ENCODE results near the gene MUC22.
A peak's percentile ranks its signal among the peaks of the same experiment; 100 is the strongest.
"Not testable (repeated sequence)": the region's sequence is repeated elsewhere in the genome, so short reads cannot be mapped to it uniquely, and the experiment has no call there.

MUC22 gene

DNA sequence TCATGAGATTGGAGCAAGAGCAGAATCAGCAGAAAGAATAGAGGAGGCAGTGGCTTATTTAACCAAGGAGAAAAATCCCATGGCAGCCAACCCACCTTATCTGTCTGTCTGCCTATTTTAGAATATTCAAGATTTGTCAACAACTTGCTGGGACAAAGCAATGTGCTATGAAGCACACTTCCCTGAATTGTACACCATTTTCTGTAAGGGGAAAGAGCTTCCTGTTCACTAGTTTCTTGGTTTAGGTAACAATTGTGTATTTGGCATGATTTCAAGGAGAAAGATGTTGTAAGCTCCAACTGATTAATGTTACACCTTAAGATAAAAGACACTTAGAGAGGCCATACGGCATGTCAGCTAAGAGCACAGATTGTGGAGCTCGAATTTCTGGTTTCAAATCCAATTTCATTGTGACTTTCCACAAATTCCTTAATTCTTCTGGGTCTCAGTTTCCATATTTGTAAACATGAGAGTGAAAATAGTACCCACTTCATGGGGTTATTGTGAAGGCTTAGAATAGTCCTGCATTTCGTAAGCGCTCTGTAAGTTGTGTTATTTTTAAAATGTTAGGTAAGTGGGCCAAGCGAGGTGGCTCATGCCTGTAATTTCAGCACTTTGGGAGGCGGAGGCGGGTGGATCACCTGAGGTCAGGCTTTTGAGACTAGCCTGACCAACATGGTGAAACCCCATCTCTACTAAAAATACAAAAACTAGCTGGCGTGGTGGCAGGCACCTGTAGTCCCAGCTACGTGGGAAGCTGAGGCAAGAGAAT, 4.8 kb upstream of the MUC22 start:
- TF ChIP-seq, protein P1, sequence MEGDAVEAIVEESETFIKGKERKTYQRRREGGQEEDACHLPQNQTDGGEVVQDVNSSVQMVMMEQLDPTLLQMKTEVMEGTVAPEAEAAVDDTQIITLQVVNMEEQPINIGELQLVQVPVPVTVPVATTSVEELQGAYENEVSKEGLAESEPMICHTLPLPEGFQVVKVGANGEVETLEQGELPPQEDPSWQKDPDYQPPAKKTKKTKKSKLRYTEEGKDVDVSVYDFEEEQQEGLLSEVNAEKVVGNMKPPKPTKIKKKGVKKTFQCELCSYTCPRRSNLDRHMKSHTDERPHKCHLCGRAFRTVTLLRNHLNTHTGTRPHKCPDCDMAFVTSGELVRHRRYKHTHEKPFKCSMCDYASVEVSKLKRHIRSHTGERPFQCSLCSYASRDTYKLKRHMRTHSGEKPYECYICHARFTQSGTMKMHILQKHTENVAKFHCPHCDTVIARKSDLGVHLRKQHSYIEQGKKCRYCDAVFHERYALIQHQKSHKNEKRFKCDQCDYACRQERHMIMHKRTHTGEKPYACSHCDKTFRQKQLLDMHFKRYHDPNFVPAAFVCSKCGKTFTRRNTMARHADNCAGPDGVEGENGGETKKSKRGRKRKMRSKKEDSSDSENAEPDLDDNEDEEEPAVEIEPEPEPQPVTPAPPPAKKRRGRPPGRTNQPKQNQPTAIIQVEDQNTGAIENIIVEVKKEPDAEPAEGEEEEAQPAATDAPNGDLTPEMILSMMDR (IDR thresholded peaks at IDR 0.05; ENCODE audit: insufficient read depth, low read depth, low read length, missing control alignments), result no peak
- DNase-seq (ENCODE audit: low read depth), result peak; percentile 37

DNA sequence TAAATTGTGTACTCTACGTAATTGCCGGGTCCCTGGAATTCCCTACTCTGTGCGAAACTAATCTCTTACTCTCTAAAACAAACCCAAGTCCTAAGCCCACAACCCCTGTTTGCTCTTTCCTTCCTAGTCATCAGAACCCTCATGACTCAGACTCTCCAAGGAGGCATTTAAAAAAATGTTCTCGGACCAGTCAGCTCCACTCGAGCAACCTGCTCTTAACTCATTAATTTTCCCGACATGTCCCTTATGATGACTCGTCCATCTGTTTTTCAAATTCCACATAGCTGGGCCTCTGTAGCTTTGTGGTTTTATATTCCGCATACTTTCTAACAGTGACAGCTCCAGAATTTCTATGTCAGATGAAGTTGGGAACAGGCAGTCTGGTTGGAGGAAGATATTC, 2.6 kb upstream of the MUC22 start:
- H3K4me3 ChIP-seq (ENCODE audit: low read depth, low read length), result no peak overlapping the region
- DNase-seq (ENCODE audit: low read depth), result peak; percentile 18
- TF ChIP-seq, protein P1 (IDR thresholded peaks at IDR 0.05; ENCODE audit: insufficient read depth, low read depth, low read length, missing control alignments), result no peak

More for the DNA sequence above, 4.8 kb upstream of the MUC22 start:
- no peak overlapping the region for H3K4me3 ChIP-seq (ENCODE audit: low read depth, low read length)

DNA sequence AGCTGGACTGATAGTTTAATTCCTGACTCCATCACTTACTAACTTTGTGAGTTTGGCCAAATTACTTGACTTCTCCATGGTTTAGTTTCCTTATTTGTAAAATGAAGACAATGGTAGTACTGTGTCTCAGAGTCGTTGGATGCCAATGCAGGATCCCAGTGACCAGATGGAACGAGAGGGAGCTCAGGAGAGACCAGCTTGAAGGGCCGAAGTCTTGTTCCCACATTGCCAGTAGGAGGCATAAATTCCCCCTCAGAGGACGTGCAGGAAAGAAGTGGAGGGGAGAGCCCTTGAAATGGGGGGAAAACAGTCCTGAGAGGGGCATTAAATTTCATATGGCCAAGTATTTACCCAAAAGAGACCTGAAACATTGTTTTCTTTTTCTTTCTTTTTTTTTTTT, 2.1 kb upstream of the MUC22 start:
- no peak overlapping the region for H3K4me3 ChIP-seq (ENCODE audit: low read depth, low read length)
- TF ChIP-seq, protein P1 (IDR thresholded peaks at IDR 0.05; ENCODE audit: insufficient read depth, low read depth, low read length, missing control alignments), result no peak

DNA sequence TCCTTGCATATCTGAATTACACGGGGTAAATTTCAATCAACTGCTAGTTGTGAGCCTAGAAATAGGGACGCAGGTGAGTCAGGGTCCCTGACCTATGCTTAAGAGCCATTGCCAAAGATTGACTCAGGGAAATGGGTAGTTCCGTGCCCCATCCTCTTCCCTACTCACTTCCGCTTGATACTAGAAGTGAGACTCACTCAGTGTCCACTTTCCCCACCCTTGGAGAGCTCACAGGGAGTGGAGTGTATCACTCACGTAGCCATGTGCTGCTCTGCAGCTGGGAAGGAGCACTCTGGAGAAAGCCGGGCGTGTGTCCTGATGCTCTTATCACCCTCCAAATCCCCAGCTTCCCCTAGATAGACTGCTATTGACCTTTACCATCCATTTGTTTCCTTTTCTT, 543 bp upstream of the MUC22 start:
- no peak for DNase-seq (ENCODE audit: low read depth)
- H3K4me3 ChIP-seq (ENCODE audit: low read depth, low read length), result no peak overlapping the region
- TF ChIP-seq, protein P1 (IDR thresholded peaks at IDR 0.05; ENCODE audit: insufficient read depth, low read depth, low read length, missing control alignments), result no peak

More for the DNA sequence above, 2.1 kb upstream of the MUC22 start:
- no peak for DNase-seq (ENCODE audit: low read depth)

DNA sequence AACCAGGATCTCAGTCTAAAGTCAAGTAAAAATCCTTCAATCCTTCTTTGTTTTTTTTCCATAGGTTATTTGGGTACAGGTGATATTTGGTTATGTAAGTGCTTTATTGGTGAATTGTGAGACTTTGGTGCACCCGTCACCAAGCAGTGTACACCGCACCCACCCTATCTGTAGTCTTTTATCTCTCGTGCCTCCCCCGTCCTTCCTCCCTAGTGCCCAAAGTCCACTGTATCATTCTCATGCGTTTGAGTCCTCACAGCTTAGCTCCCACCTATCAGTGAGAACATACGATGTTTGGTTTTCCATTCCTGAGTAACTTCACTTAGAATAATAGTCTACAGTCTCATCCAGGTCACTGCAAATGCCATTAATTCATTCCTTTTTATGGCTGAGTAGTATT, 879 bp downstream of the MUC22 start:
- no peak overlapping the region for H3K4me3 ChIP-seq (ENCODE audit: low read depth, low read length)
- TF ChIP-seq, protein P1 (IDR thresholded peaks at IDR 0.05; ENCODE audit: insufficient read depth, low read depth, low read length, missing control alignments), result no peak
- DNase-seq (ENCODE audit: low read depth), result no peak

- no peak for DNase-seq (ENCODE audit: low read depth)
- TF ChIP-seq, protein P1 (IDR thresholded peaks at IDR 0.05; ENCODE audit: insufficient read depth, low read depth, low read length, missing control alignments), result no peak
- no peak overlapping the region for H3K4me3 ChIP-seq (ENCODE audit: low read depth, low read length)
These were observed 6.5 kb downstream of the MUC22 start for GRCh38 chr6:31016659-31017299.

DNA sequence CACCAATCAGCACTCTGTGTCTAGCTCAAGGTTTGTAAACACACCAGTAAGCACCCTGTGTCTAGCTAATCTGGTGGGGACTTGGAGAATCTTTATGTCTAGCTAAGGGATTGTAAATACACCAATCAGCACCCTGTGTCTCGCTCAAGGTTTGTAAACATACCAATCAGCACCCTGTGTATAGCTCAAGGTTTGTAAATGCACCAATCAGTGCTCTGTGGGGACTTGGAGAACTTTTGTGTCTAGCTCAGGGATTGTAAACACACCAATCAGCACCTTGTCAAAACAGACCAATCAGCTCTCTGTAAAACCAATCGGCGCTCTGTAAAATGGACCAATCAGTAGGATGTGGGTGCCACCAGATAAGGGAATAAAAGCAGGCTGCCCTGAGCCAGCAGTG, 7.2 kb downstream of the MUC22 start:
- H3K4me3 ChIP-seq (ENCODE audit: low read depth, low read length); DNase-seq (ENCODE audit: low read depth): not testable (repeated sequence)

Data from GM12865 (cell line).